ENCODE results near the gene CHML.

DNA sequence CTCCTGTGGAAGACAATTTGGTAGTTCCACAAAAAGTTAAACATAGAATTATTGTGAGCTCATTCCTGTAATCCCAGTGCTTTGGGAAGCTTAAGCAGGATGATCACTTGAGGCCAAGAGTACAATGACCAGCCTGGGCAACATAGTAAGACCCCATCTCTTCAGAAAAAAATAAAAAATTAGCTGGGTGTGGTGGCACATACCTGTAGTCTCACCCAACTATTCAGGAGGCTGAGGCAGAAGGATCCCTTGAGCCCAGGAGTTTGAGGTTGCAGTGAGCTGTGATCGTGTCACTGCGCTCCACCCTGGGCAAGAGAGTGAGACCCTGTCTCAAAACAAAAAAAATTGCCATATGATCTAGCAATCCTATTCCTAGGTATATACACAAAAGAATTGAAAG, 4.1 kb upstream of the CHML start:
- TF ChIP-seq, protein P1, sequence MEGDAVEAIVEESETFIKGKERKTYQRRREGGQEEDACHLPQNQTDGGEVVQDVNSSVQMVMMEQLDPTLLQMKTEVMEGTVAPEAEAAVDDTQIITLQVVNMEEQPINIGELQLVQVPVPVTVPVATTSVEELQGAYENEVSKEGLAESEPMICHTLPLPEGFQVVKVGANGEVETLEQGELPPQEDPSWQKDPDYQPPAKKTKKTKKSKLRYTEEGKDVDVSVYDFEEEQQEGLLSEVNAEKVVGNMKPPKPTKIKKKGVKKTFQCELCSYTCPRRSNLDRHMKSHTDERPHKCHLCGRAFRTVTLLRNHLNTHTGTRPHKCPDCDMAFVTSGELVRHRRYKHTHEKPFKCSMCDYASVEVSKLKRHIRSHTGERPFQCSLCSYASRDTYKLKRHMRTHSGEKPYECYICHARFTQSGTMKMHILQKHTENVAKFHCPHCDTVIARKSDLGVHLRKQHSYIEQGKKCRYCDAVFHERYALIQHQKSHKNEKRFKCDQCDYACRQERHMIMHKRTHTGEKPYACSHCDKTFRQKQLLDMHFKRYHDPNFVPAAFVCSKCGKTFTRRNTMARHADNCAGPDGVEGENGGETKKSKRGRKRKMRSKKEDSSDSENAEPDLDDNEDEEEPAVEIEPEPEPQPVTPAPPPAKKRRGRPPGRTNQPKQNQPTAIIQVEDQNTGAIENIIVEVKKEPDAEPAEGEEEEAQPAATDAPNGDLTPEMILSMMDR (IDR thresholded peaks at IDR 0.05): no peak
- no peak for TF ChIP-seq POLR2AphosphoS5 (IDR thresholded peaks at IDR 0.05)
